ENCODE data around the gene LANCL3.
"Not testable (repeated sequence)": the region's sequence is repeated elsewhere in the genome, so short reads cannot be mapped to it uniquely, and the experiment has no call there.

The LANCL3 gene

DNA sequence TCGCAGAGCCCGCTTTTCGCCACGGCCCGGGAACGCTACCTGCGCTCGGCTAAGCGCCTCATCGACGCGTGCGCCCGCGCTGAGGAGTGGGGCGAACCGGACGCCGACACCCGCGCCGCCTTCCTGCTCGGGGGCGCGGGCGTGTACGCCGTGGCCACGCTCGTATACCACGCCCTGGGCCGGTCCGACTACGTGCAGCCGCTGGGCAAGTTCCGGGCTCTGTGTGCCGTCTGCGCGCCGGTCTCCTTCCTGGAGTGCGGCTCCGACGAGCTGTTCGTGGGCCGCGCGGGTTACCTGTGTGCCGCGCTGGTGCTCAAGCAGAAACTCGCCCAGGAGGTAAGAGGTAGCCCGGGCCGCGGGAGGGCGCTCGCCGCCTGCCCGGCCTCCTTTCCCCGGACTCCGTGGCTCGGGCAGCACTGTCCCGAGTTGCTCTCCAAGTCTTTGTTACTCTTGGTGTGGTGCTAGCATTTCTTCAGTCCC is 687 bp downstream of the LANCL3 start:
- H3K27me3 ChIP-seq (ENCODE audit: control insufficient read depth in 1 of 2, insufficient read depth in 2 of 2, low read length in 2 of 2); H3K4me1 ChIP-seq (ENCODE audit: control insufficient read depth in 1 of 2, insufficient read depth in 2 of 2, low read length in 2 of 2); H3K27ac ChIP-seq (ENCODE audit: low read depth, low read length); H3K9ac ChIP-seq (ENCODE audit: low read depth in 1 of 2, low read length in 2 of 2); H3K9me3 ChIP-seq (ENCODE audit: control insufficient read depth in 1 of 2, low read length in 2 of 2); H3K36me3 ChIP-seq (ENCODE audit: control insufficient read depth in 1 of 2, insufficient read depth in 2 of 2, low read length in 2 of 2): not testable (repeated sequence)
- H3K4me3 ChIP-seq (ENCODE audit: low read depth in 1 of 2, low read length in 2 of 2) = peak overlapping the region; percentile 45 to 46

DNA sequence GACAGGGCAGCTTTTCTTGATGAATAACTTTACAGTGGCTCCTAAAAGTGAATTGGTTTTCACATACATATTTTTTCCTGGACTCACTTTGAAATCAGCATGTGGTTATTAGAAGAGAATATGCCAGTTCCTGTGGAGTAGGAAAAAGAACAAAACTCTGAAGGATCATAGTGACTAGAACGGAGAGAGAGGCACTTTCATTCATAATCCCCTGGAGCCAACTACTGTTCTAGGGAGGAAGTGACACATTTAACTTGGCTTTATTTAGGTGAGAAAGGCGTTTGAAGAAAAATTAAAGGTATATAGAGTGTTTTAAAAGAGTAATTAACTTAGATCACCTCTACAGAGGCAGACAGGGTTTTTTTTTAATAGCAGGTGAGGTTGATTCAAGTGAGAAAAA is 1.7 kb downstream of the LANCL3 start:
- H3K9ac ChIP-seq (ENCODE audit: low read depth in 1 of 2, low read length in 2 of 2); H3K4me1 ChIP-seq (ENCODE audit: control insufficient read depth in 1 of 2, insufficient read depth in 2 of 2, low read length in 2 of 2); H3K27me3 ChIP-seq (ENCODE audit: control insufficient read depth in 1 of 2, insufficient read depth in 2 of 2, low read length in 2 of 2); H3K36me3 ChIP-seq (ENCODE audit: control insufficient read depth in 1 of 2, insufficient read depth in 2 of 2, low read length in 2 of 2); H3K9me3 ChIP-seq (ENCODE audit: control insufficient read depth in 1 of 2, low read length in 2 of 2); H3K4me3 ChIP-seq (ENCODE audit: low read depth in 1 of 2, low read length in 2 of 2); H3K27ac ChIP-seq (ENCODE audit: low read depth, low read length): not testable (repeated sequence)

DNA sequence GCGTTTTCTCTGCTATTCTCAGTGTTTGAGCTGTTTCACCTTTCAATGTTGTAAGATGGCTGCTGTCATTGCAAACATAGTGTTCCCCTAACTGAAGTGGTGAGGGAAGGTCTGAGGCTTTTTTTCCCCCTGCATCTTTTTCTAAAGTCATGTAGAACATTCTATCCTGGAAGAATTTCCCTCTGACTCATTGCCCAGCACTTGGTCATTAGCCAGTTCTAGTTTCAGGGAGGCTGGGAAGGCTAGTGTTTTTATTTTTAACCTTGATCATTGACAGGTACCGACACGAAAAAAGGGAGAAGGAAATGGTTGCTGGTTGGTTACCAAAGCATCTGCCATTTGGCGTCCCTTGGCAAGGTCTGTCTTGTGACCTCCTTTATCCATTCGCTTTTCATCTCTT is 6.6 kb downstream of the LANCL3 start:
- Histone ChIP-seq H3K27ac (ENCODE audit: low read depth, low read length) (no peak overlapping the region), H3K4me3 (ENCODE audit: low read depth in 1 of 2, low read length in 2 of 2) (no peak overlapping the region), H3K27me3 (ENCODE audit: control insufficient read depth in 1 of 2, insufficient read depth in 2 of 2, low read length in 2 of 2) (no peaks in the 10 kb centered on the region), H3K9me3 (ENCODE audit: control insufficient read depth in 1 of 2, low read length in 2 of 2) (no peaks in the 10 kb centered on the region), H3K36me3 (ENCODE audit: control insufficient read depth in 1 of 2, insufficient read depth in 2 of 2, low read length in 2 of 2) (no peaks in the 10 kb centered on the region), H3K9ac (ENCODE audit: low read depth in 1 of 2, low read length in 2 of 2) (no peak overlapping the region), H3K4me1 (ENCODE audit: control insufficient read depth in 1 of 2, insufficient read depth in 2 of 2, low read length in 2 of 2) (no peaks in the 10 kb centered on the region)

DNA sequence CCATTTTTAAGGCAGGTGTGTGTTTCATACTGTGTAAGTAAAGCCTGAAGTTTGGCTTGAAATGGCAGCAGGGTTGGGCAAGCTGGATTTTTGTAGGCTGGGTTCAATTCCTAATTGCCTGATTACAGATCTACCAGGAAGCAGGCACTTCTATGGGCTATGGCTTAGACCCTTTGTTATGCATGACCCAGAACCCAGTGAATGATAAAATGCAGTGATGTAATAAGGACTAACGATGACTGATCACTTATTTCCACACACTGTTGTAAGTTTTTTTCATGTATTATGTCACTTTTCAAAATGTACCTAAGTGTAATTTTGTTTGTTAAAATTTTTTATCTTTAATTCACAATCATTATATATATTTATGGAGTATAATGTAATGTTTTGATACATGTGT is 8.6 kb downstream of the LANCL3 start:
- no peaks in the 10 kb centered on the region for H3K4me1 ChIP-seq (ENCODE audit: control insufficient read depth in 1 of 2, insufficient read depth in 2 of 2, low read length in 2 of 2)
- H3K36me3 ChIP-seq (ENCODE audit: control insufficient read depth in 1 of 2, insufficient read depth in 2 of 2, low read length in 2 of 2) = no peaks in the 10 kb centered on the region
- H3K27me3 ChIP-seq (ENCODE audit: control insufficient read depth in 1 of 2, insufficient read depth in 2 of 2, low read length in 2 of 2) = no peaks in the 10 kb centered on the region
- H3K9me3 ChIP-seq (ENCODE audit: control insufficient read depth in 1 of 2, low read length in 2 of 2) = no peaks in the 10 kb centered on the region
- no peak overlapping the region for H3K4me3 ChIP-seq (ENCODE audit: low read depth in 1 of 2, low read length in 2 of 2)
- H3K27ac ChIP-seq (ENCODE audit: low read depth, low read length) = no peak overlapping the region
- H3K9ac ChIP-seq (ENCODE audit: low read depth in 1 of 2, low read length in 2 of 2) = no peak overlapping the region

DNA sequence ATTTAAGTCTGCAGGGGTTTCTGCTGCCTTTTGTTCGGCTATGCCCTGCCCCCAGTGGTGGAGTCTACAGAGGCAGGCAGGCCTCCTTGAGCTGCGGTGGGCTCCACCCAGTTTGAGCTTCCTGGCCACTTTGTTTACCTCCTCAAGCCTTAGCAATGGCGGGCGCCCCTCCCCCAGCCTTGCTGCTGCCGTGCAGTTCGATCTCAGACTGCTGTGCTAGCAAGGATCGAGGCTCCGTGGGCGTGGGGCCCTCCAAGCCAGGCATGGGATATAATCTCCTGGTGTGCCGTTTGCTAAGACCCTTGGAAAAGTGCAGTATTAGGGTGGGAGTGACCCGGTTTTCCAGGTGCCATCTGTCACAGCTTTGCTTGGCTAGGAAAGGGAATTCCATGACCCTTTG is 15.9 kb downstream of the LANCL3 start:
- H3K4me3 ChIP-seq (ENCODE audit: low read depth in 1 of 2, low read length in 2 of 2); H3K27me3 ChIP-seq (ENCODE audit: control insufficient read depth in 1 of 2, insufficient read depth in 2 of 2, low read length in 2 of 2): not testable (repeated sequence)

DNA sequence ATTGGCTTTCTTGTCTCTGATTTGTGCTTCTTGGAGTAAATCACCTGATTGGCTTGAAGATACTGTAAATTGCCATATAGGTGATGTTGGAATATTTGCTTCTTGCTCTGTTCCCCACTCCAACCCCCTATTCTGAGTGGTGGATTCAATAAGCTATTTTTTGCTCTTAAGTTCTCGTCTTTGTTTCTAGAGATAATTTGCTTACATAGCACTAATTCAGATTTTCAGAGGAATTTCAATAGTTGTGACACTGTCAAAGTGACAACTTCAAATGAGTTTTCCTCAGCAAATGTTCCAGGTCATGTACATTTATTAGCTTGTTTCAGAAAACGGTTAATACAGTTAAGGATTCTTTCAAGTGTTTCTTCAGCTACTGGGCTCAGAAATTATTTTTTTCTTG is 18.6 kb downstream of the LANCL3 start:
- Histone ChIP-seq H3K27ac (ENCODE audit: low read depth, low read length) (no peak overlapping the region), H3K27me3 (ENCODE audit: control insufficient read depth in 1 of 2, insufficient read depth in 2 of 2, low read length in 2 of 2) (no peaks in the 10 kb centered on the region), H3K4me3 (ENCODE audit: low read depth in 1 of 2, low read length in 2 of 2) (no peak overlapping the region)

More for the DNA sequence above, 15.9 kb downstream of the LANCL3 start:
- not testable (repeated sequence) for H3K9ac ChIP-seq (ENCODE audit: low read depth in 1 of 2, low read length in 2 of 2); H3K36me3 ChIP-seq (ENCODE audit: control insufficient read depth in 1 of 2, insufficient read depth in 2 of 2, low read length in 2 of 2); H3K4me1 ChIP-seq (ENCODE audit: control insufficient read depth in 1 of 2, insufficient read depth in 2 of 2, low read length in 2 of 2); H3K9me3 ChIP-seq (ENCODE audit: control insufficient read depth in 1 of 2, low read length in 2 of 2); H3K27ac ChIP-seq (ENCODE audit: low read depth, low read length)

DNA sequence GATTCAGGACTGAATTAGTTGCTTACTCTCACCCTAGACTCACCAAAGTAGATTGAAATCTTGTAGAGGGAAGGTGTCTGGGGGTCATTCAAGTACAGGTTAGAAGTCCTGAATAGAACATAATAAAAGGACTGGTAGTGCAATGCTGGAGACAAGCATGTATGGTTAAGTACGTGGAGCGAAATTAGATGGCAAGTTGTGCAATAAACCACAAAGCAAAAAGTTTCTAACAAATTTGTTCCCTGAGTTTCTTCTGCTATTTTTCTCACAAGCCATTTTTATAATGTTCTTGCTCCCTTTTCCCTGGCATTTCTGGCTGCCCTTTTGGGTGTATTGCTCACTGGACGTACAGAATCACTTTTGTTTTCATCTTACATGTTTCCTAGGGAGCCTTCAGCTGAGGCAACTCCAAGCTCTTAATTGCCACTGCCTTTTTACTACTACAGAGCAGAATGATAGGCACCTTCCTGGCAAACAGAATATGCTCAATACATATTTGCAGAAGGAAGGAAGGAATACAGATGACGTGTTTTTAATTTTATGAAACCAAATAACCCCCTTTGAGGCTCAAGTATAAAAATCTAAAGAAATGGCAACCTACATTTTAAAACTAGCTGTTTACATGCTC is 23.4 kb downstream of the LANCL3 start:
- no peak overlapping the region for H3K9ac ChIP-seq (ENCODE audit: low read depth in 1 of 2, low read length in 2 of 2)
- no peaks in the 10 kb centered on the region for H3K27me3 ChIP-seq (ENCODE audit: control insufficient read depth in 1 of 2, insufficient read depth in 2 of 2, low read length in 2 of 2)
- H3K4me3 ChIP-seq (ENCODE audit: low read depth in 1 of 2, low read length in 2 of 2) = no peak overlapping the region
- H3K27ac ChIP-seq (ENCODE audit: low read depth, low read length) = no peak overlapping the region
- H3K9me3 ChIP-seq (ENCODE audit: control insufficient read depth in 1 of 2, low read length in 2 of 2) = no peaks in the 10 kb centered on the region
- H3K36me3 ChIP-seq (ENCODE audit: control insufficient read depth in 1 of 2, insufficient read depth in 2 of 2, low read length in 2 of 2) = no peaks in the 10 kb centered on the region
- no peaks in the 10 kb centered on the region for H3K4me1 ChIP-seq (ENCODE audit: control insufficient read depth in 1 of 2, insufficient read depth in 2 of 2, low read length in 2 of 2)

More for the DNA sequence above, 18.6 kb downstream of the LANCL3 start:
- no peak overlapping the region for H3K9ac ChIP-seq (ENCODE audit: low read depth in 1 of 2, low read length in 2 of 2)
- H3K9me3 ChIP-seq (ENCODE audit: control insufficient read depth in 1 of 2, low read length in 2 of 2) = no peaks in the 10 kb centered on the region
- H3K36me3 ChIP-seq (ENCODE audit: control insufficient read depth in 1 of 2, insufficient read depth in 2 of 2, low read length in 2 of 2) = no peaks in the 10 kb centered on the region
- no peaks in the 10 kb centered on the region for H3K4me1 ChIP-seq (ENCODE audit: control insufficient read depth in 1 of 2, insufficient read depth in 2 of 2, low read length in 2 of 2)

DNA sequence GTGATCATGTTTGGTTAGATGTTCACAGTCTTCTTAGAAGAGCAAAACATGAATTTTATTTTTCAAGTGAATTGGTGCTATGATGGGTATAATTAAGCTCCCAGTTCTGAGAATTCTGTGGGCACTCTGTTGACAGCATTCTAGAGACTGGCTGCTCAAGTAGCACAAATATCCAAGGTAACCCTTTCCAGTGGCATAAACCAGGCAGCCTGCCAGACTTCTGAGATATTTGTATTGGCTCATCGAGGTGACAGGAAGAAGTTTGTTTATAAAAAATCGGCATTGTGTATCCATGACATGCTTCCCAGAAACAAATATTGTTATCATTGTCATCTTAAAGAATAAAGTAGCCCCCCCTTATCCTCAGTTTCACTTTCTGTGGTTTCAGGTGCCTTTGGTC is 28.3 kb downstream of the LANCL3 start:
- no peak overlapping the region for H3K4me3 ChIP-seq (ENCODE audit: low read depth in 1 of 2, low read length in 2 of 2)
- no peaks in the 10 kb centered on the region for H3K27me3 ChIP-seq (ENCODE audit: control insufficient read depth in 1 of 2, insufficient read depth in 2 of 2, low read length in 2 of 2)
- no peaks in the 10 kb centered on the region for H3K4me1 ChIP-seq (ENCODE audit: control insufficient read depth in 1 of 2, insufficient read depth in 2 of 2, low read length in 2 of 2)
- no peaks in the 10 kb centered on the region for H3K9me3 ChIP-seq (ENCODE audit: control insufficient read depth in 1 of 2, low read length in 2 of 2)
- H3K36me3 ChIP-seq (ENCODE audit: control insufficient read depth in 1 of 2, insufficient read depth in 2 of 2, low read length in 2 of 2) = no peaks in the 10 kb centered on the region
- no peak overlapping the region for H3K9ac ChIP-seq (ENCODE audit: low read depth in 1 of 2, low read length in 2 of 2)
- H3K27ac ChIP-seq (ENCODE audit: low read depth, low read length) = no peak overlapping the region

DNA sequence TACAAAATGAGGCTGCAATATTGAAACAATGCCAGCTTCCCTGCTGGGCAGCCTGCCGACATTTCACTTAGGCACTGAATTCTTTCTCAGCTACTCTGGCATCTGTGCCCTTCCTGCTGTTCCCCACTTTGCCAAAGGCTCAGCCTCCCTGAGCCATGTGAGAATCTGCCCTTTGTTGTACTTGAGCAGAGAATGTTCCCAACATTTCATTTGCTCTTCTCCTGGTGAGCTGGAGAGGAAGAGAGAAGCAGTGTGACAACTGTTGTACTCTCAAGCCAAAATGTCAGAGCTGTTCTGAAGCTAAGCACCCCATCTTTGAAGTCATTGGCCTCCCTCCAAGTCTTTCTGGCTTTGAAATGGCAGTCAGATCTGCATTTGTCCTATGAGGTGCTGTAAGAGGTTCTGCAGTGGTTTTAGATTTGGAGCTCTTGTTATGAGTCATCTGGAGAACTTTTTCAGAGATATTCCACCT is 32.5 kb downstream of the LANCL3 start:
- Histone ChIP-seq H3K9ac (ENCODE audit: low read depth in 1 of 2, low read length in 2 of 2) (no peak overlapping the region), H3K36me3 (ENCODE audit: control insufficient read depth in 1 of 2, insufficient read depth in 2 of 2, low read length in 2 of 2) (no peaks in the 10 kb centered on the region), H3K9me3 (ENCODE audit: control insufficient read depth in 1 of 2, low read length in 2 of 2) (no peaks in the 10 kb centered on the region), H3K4me3 (ENCODE audit: low read depth in 1 of 2, low read length in 2 of 2) (no peak overlapping the region), H3K27ac (ENCODE audit: low read depth, low read length) (no peak overlapping the region), H3K27me3 (ENCODE audit: control insufficient read depth in 1 of 2, insufficient read depth in 2 of 2, low read length in 2 of 2) (no peaks in the 10 kb centered on the region), H3K4me1 (ENCODE audit: control insufficient read depth in 1 of 2, insufficient read depth in 2 of 2, low read length in 2 of 2) (no peaks in the 10 kb centered on the region)

DNA sequence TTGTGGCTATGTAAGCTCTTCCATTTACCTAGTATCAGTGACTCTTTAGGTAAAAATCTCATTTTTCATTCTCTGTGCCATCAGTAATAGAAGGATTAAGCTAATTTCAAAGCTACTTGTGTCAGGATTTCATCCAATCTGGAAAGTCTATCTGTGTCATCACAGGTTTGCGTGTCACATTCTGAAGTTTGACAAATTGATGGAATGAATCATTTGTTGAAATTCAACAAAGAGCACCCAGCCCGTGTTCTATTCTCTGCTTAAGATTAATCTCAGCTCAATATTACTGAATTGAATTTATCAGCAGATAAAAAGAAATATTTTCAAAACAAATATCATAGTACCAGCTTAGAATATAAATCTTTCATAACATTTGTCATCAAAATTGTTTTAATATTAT is 35.8 kb downstream of the LANCL3 start:
- H3K4me1 ChIP-seq (ENCODE audit: control insufficient read depth in 1 of 2, insufficient read depth in 2 of 2, low read length in 2 of 2) = no peaks in the 10 kb centered on the region

DNA sequence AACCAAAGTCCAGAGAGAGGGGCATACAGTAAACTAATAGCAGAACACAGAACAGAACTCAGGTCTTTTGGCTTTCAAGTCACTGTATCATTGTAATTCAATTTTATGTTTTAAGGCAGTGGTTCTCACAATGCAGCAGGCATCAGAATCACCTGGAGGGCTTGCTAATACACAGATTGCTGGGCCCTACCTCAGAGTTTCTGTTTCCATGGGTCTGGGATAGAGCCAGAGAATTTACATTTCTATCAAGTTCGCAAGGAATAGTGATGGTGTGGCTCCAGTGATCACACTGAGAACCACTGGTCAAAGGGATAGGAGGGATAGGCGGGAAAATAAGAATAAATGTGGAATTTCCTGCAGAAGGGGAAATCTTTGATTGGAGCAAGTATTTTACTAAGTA is 36.7 kb downstream of the LANCL3 start:
- Histone ChIP-seq H3K9me3 (ENCODE audit: control insufficient read depth in 1 of 2, low read length in 2 of 2) (no peaks in the 10 kb centered on the region), H3K4me1 (ENCODE audit: control insufficient read depth in 1 of 2, insufficient read depth in 2 of 2, low read length in 2 of 2) (no peaks in the 10 kb centered on the region), H3K4me3 (ENCODE audit: low read depth in 1 of 2, low read length in 2 of 2) (no peak overlapping the region), H3K9ac (ENCODE audit: low read depth in 1 of 2, low read length in 2 of 2) (no peak overlapping the region), H3K36me3 (ENCODE audit: control insufficient read depth in 1 of 2, insufficient read depth in 2 of 2, low read length in 2 of 2) (no peaks in the 10 kb centered on the region), H3K27ac (ENCODE audit: low read depth, low read length) (no peak overlapping the region), H3K27me3 (ENCODE audit: control insufficient read depth in 1 of 2, insufficient read depth in 2 of 2, low read length in 2 of 2) (no peaks in the 10 kb centered on the region)

More for the DNA sequence above, 35.8 kb downstream of the LANCL3 start:
- Histone ChIP-seq H3K27ac (ENCODE audit: low read depth, low read length) (no peak overlapping the region), H3K27me3 (ENCODE audit: control insufficient read depth in 1 of 2, insufficient read depth in 2 of 2, low read length in 2 of 2) (no peaks in the 10 kb centered on the region), H3K36me3 (ENCODE audit: control insufficient read depth in 1 of 2, insufficient read depth in 2 of 2, low read length in 2 of 2) (no peaks in the 10 kb centered on the region), H3K9me3 (ENCODE audit: control insufficient read depth in 1 of 2, low read length in 2 of 2) (no peaks in the 10 kb centered on the region), H3K4me3 (ENCODE audit: low read depth in 1 of 2, low read length in 2 of 2) (no peak overlapping the region), H3K9ac (ENCODE audit: low read depth in 1 of 2, low read length in 2 of 2) (no peak overlapping the region)
